ENCODE data around the gene ZNF845. TPM values are rescaled to one million over a fixed set of nuclear protein-coding genes. Genes with fewer than 3 reads are reported as not detected.

ZNF845 gene
- total RNA-seq, 1 experiment from 2014 or later: 3.8 TPM

DNA sequence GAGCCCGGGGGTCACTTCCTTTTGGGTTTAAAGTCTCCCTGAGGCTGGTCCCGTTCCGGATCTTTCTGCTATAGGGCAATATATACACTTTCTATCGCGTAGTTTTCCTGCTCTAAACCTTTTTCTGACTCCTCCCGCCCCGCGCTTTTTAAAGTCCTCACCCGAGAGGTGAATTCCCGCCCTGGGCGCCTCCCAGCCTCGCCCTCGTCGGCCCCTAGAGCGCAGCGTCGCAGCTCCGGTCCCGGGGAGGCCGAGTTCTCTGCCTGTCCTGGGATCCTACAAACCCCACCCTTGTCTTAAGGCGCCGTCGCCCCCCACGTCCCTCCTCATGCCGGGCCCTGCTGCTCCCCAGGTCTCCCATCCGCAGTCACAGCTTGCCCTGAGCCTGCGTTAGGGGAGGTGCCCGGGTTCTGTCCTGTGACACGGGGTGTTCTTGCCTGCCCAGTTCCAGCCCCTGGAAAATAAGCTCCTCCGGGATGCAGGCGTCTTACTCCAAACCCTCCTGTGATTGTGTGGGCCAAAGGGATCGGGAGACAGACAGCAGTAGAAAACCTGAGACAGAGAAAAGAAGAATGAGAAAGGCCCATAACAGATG lies 32.4 kb downstream of the ZNF845 start:
- no peaks in the 10 kb centered on the region for H3K36me3 Mint-ChIP-seq (ENCODE audit: insufficient read depth, unreplicated experiment)
- H3K4me3 Mint-ChIP-seq (ENCODE audit: unreplicated experiment): peak overlapping the region; percentile 88
- H3K27me3 Mint-ChIP-seq (ENCODE audit: insufficient read depth, unreplicated experiment): no peaks in the 10 kb centered on the region
- peaks cover 9% of the 10 kb centered on the region for H3K4me1 Mint-ChIP-seq (ENCODE audit: insufficient read depth, unreplicated experiment)
- BruUV-seq (replicated peaks): TSS peak; percentile 69
- H3K27ac Mint-ChIP-seq (ENCODE audit: low read depth, unreplicated experiment): peak overlapping the region; percentile 70
- CTCF ChIA-PET: interaction anchor here (0.6 to 1.0 kb wide), 4 partner anchors 19 to 302 kb away, joined by 3 to 5 read pairs (median 3); no protein-coding TSS in a partner anchor
- TF ChIP-seq, protein P1, sequence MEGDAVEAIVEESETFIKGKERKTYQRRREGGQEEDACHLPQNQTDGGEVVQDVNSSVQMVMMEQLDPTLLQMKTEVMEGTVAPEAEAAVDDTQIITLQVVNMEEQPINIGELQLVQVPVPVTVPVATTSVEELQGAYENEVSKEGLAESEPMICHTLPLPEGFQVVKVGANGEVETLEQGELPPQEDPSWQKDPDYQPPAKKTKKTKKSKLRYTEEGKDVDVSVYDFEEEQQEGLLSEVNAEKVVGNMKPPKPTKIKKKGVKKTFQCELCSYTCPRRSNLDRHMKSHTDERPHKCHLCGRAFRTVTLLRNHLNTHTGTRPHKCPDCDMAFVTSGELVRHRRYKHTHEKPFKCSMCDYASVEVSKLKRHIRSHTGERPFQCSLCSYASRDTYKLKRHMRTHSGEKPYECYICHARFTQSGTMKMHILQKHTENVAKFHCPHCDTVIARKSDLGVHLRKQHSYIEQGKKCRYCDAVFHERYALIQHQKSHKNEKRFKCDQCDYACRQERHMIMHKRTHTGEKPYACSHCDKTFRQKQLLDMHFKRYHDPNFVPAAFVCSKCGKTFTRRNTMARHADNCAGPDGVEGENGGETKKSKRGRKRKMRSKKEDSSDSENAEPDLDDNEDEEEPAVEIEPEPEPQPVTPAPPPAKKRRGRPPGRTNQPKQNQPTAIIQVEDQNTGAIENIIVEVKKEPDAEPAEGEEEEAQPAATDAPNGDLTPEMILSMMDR (IDR thresholded peaks at IDR 0.05; ENCODE audit: unreplicated experiment): no peak
- POLR2A ChIA-PET: interaction anchor here (0.7 to 1.5 kb wide), 4 partner anchors 14 to 580 kb away, joined by 3 to 10 read pairs (median 4); partner anchors contain the start of gene ZNF845
- H3K9me3 Mint-ChIP-seq (ENCODE audit: unreplicated experiment): peaks cover 4% of the 10 kb centered on the region
- intact Hi-C loops (cut with micrococcal nuclease): loop anchor here (2.0 to 5.0 kb wide), 2 partner anchors 29 to 34 kb away; partner anchors contain the start of genes ZNF765 and ZNF845
- peak; percentile 42 for DNase-seq (ENCODE audit: unreplicated experiment)

DNA sequence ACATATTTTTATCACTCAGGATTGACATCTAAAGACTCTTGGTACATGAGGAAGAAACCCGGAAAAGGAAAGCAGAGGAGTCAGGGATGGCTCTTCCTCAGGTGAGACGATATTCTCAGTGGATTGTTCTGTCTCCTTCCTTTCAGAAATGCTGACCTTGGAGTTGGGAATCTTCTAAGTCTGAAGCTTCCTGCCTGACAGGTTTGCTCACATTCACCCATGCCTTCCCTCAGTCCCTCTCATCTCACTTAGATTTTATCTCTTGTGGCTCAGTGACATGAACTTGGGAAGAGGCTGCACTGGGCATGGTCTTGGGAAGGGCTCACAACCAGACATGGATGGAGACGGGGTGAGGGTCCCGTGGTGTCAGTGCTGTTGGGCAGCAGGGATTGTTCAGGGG lies 38.6 kb downstream of the ZNF845 start:
- no TSS peak for BruUV-seq (replicated peaks)
- H3K9me3 Mint-ChIP-seq (ENCODE audit: unreplicated experiment): peaks cover 30% of the 10 kb centered on the region
- TF ChIP-seq, protein P1 (IDR thresholded peaks at IDR 0.05; ENCODE audit: unreplicated experiment): no peak
- POLR2A ChIA-PET: interaction anchor here (1.2 kb wide), 1 partner anchor 16 kb away, joined by 3 read pairs; no protein-coding TSS in a partner anchor
- no peak overlapping the region for H3K27ac Mint-ChIP-seq (ENCODE audit: low read depth, unreplicated experiment)
- H3K27me3 Mint-ChIP-seq (ENCODE audit: insufficient read depth, unreplicated experiment): no peaks in the 10 kb centered on the region
- no peaks in the 10 kb centered on the region for H3K4me1 Mint-ChIP-seq (ENCODE audit: insufficient read depth, unreplicated experiment)
- H3K4me3 Mint-ChIP-seq (ENCODE audit: unreplicated experiment): no peak overlapping the region
- CTCF ChIA-PET: interaction anchor here (0.6 kb wide), 1 partner anchor 28 kb away, joined by 4 read pairs; no protein-coding TSS in a partner anchor
- intact Hi-C loops (cut with micrococcal nuclease): no loop called here
- H3K36me3 Mint-ChIP-seq (ENCODE audit: insufficient read depth, unreplicated experiment): peaks cover 42% of the 10 kb centered on the region
- DNase-seq (ENCODE audit: unreplicated experiment): no peak

DNA sequence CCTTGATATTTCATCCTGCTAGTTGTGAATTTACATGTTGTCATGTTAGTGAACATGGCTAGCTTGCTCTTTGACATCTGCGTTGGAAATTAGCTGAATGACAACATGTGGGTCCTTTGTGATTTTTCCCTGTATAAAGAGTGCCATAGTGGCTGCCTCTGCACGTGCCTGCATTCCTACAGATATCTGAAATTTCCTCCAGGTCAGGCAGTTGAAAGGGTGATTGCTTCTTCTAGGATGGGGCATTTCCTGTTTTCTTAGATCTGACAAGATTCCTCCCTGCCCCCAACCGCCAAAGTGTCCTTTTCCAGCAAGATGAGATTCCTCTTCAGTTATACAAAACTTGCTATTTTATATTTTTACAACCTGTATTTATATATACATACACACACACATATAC lies 40.7 kb downstream of the ZNF845 start:
- intact Hi-C loops (cut with micrococcal nuclease): no loop called here
- Mint-ChIP-seq H3K27me3 (ENCODE audit: insufficient read depth, unreplicated experiment) (no peaks in the 10 kb centered on the region), H3K27ac (ENCODE audit: low read depth, unreplicated experiment) (no peak overlapping the region), H3K4me1 (ENCODE audit: insufficient read depth, unreplicated experiment) (no peaks in the 10 kb centered on the region), H3K9me3 (ENCODE audit: unreplicated experiment) (peaks cover 30% of the 10 kb centered on the region), H3K4me3 (ENCODE audit: unreplicated experiment) (no peak overlapping the region), H3K36me3 (ENCODE audit: insufficient read depth, unreplicated experiment) (peaks cover 61% of the 10 kb centered on the region)
- BruUV-seq (replicated peaks): no TSS peak
- CTCF ChIA-PET: no interaction called here
- DNase-seq (ENCODE audit: unreplicated experiment): no peak
- POLR2A ChIA-PET: no interaction called here
- TF ChIP-seq, protein P1 (IDR thresholded peaks at IDR 0.05; ENCODE audit: unreplicated experiment): no peak

DNA sequence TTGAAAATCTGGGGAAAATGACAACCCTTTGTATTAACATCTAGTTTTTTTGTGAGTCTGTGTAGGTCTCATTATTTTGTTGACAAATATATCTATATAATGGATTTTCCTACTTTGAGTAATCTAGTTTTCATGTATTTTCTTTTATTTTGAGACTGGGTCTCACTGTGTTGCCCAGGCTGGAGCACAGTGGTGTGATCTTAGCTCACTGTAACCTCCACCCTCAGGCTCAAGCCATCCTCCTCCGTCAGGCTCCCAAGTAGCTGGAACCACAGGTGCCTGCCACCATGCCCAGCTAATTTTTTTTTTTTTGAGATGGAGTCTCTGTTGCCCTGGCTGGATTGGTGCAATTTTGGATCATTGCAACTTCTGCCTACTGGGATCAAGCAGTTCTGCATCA lies 41.2 kb downstream of the ZNF845 start:
- intact Hi-C loops (cut with micrococcal nuclease): no loop called here
- Mint-ChIP-seq H3K4me1 (ENCODE audit: insufficient read depth, unreplicated experiment) (no peaks in the 10 kb centered on the region), H3K27ac (ENCODE audit: low read depth, unreplicated experiment) (no peak overlapping the region), H3K27me3 (ENCODE audit: insufficient read depth, unreplicated experiment) (no peaks in the 10 kb centered on the region), H3K4me3 (ENCODE audit: unreplicated experiment) (no peak overlapping the region), H3K36me3 (ENCODE audit: insufficient read depth, unreplicated experiment) (peaks cover 66% of the 10 kb centered on the region), H3K9me3 (ENCODE audit: unreplicated experiment) (peaks cover 30% of the 10 kb centered on the region)
- TF ChIP-seq, protein P1 (IDR thresholded peaks at IDR 0.05; ENCODE audit: unreplicated experiment): no peak
- BruUV-seq (replicated peaks): no TSS peak
- CTCF ChIA-PET: no interaction called here
- DNase-seq (ENCODE audit: unreplicated experiment): no peak
- POLR2A ChIA-PET: no interaction called here
